Measurements from ENCODE around the gene FLT4.
A peak's percentile ranks its signal among the peaks of the same experiment; 100 is the strongest.

FLT4 gene

GRCh38 chr5:180609817-180610550 is 39.4 kb downstream of the FLT4 start:
- H3K27ac Mint-ChIP-seq: no peak overlapping the region
- H3K4me1 Mint-ChIP-seq (ENCODE audit: low read depth in 2 of 2): peaks cover 4 to 13% of the 10 kb centered on the region in 2 donors
- ATAC-seq (replicated peaks): no peak
- no peak overlapping the region for H3K4me3 Mint-ChIP-seq
- no peak for DNase-seq
- peaks cover 0 to 6% of the 10 kb centered on the region in 2 donors for H3K27me3 Mint-ChIP-seq
- H3K36me3 Mint-ChIP-seq (ENCODE audit: insufficient read depth): peaks cover 13% of the 10 kb centered on the region
- H3K9me3 Mint-ChIP-seq: no peaks in the 10 kb centered on the region

DNA sequence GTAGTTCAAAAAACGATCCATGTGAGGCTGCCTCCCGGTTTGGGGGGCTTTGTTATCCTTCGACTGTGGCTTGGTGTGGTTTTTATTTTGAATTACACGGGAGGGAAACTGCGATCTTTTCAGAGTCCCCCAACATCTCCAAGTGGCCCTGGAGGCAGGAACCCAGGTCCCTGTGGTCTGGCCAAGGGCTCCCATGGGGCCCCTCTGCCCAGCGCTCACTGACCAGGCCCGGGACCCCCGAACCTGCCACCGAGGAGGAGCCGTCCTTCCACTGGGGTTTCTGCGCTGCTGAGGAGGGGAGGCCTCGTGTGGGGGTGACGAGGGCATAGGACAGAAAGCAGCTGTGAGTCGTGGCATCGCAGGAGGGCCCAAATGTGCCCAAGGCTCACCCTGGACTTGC is 40.0 kb downstream of the FLT4 start:
- Mint-ChIP-seq H3K4me1 (ENCODE audit: low read depth in 2 of 2) (peaks cover 4 to 13% of the 10 kb centered on the region in 2 donors), H3K9me3 (no peaks in the 10 kb centered on the region), H3K4me3 (no peak overlapping the region), H3K36me3 (ENCODE audit: insufficient read depth) (peaks cover 13% of the 10 kb centered on the region), H3K27ac (no peak overlapping the region), H3K27me3 (peaks cover 0 to 6% of the 10 kb centered on the region in 2 donors)
- ATAC-seq (replicated peaks): no peak
- no peak for DNase-seq

DNA sequence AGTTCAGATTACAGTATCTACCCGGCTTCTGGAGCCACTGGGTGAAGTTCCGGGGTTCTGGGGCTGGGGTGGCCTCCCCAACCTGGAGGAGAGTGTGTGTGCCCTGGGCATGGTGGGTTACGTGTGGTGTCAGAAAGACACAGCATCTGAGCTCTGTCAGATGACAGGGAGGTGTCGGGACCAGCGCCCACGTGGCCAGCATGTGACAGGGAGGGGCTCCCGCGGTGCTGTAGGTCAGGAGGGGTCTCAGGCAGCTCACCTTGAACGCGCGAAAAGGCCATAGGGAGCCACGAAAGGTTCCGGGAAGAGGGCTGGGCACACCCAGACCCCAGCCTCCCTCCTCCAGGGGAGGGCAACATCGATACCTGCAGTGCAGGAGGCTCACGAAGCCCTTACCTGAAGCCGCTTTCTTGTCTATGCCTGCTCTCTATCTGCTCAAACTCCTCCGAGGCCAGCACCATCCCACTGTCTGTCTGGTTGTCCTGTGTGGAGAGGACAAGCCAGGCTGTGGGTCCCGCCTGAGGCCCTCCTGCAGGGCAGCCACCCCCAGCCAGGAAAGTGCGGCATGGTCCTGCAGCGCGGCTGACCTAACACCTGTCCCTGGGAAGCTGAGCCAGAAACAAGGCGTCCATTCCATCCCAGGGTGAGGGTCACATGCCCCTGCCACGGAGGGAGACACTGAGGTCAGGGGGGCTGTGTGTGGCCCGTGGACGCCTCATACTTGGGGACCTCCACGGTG is 40.7 kb downstream of the FLT4 start:
- Mint-ChIP-seq H3K27ac (no peak overlapping the region), H3K36me3 (ENCODE audit: insufficient read depth) (peaks cover 13% of the 10 kb centered on the region), H3K4me1 (ENCODE audit: low read depth in 2 of 2) (peaks cover 4 to 13% of the 10 kb centered on the region in 2 donors), H3K27me3 (peaks cover 0 to 6% of the 10 kb centered on the region in 2 donors), H3K4me3 (no peak overlapping the region), H3K9me3 (no peaks in the 10 kb centered on the region)
- ATAC-seq (replicated peaks) (no peak), DNase-seq (no peak)

- no peaks in the 10 kb centered on the region for H3K9me3 Mint-ChIP-seq
- DNase-seq: no peak
- H3K27me3 Mint-ChIP-seq: peaks cover 0 to 5% of the 10 kb centered on the region in 2 donors
These were observed 41.4 kb downstream of the FLT4 start for GRCh38 chr5:180607861-180608571.

DNA sequence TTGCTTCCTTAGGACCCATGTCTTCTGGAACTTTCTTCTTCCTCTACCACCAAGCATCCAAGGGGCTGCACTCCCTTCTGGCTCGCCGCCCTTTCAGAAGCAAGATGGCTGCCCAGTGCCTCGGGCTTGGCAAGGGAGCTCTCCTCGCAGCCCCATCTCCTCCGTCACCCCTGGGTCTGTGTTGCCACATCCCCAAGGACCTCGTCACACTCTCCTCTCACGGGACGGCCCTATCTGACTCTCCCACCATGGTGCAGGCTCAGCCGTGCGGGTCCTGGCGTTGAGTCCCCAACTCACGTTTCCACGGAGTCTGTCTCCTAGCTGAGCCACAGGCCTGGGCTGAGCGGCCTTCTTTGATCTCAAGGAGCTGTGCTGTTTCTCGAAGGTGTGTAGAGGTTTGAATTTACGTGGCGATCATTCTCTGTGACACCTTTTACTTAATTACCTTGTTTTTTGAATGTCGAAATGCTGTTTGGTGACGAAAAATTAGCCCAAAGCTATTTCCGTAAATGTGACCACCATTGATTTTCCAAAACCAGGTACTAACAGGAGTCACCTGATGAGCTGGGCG is 43.1 kb downstream of the FLT4 start:
- ATAC-seq (replicated peaks): no peak
- no peak overlapping the region for H3K27ac Mint-ChIP-seq
- no peaks in the 10 kb centered on the region for H3K27me3 Mint-ChIP-seq
- H3K4me3 Mint-ChIP-seq: no peak overlapping the region
- H3K9me3 Mint-ChIP-seq: no peaks in the 10 kb centered on the region
- peaks cover 4 to 13% of the 10 kb centered on the region in 2 donors for H3K4me1 Mint-ChIP-seq (ENCODE audit: low read depth in 2 of 2)
- DNase-seq: no peak
- peaks cover 3% of the 10 kb centered on the region for H3K36me3 Mint-ChIP-seq (ENCODE audit: insufficient read depth)

More at GRCh38 chr5:180607861-180608571, 41.4 kb downstream of the FLT4 start:
- ATAC-seq (replicated peaks): no peak
- Mint-ChIP-seq H3K36me3 (ENCODE audit: insufficient read depth) (peaks cover 13% of the 10 kb centered on the region), H3K27ac (no peak overlapping the region), H3K4me3 (no peak overlapping the region), H3K4me1 (ENCODE audit: low read depth in 2 of 2) (peaks cover 4 to 13% of the 10 kb centered on the region in 2 donors)

- peak; percentile 50 to 57 (median 56) for DNase-seq
These were observed 43.7 kb downstream of the FLT4 start for GRCh38 chr5:180605554-180606214.

DNA sequence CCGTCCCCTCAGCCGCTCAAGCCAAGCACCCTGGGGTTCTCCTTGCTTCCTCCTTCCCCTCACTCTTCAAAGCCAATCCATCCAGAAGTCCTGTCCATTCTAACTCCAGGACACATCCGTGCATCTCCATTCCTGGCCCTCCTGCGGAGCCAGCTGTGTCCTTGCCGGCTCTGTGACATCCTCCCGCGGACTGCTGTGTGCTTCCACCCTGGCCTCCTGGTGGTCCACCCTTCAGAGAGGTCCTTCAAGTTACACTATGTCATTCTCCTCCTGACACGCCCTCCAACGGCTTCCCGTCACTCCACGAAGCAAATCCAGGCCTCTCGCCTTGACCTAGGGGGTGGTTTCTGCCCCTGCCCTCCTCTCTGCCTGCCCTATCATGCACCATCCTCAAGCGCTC is 45.1 kb downstream of the FLT4 start:
- no peaks in the 10 kb centered on the region for H3K36me3 Mint-ChIP-seq (ENCODE audit: insufficient read depth)
- H3K9me3 Mint-ChIP-seq: no peaks in the 10 kb centered on the region
- no peak overlapping the region for H3K4me3 Mint-ChIP-seq
- H3K27me3 Mint-ChIP-seq: peaks cover under 1 to 10% of the 10 kb centered on the region in 2 donors
- peaks cover 4 to 13% of the 10 kb centered on the region in 2 donors for H3K4me1 Mint-ChIP-seq (ENCODE audit: low read depth in 2 of 2)
- ATAC-seq (replicated peaks) (no peak), DNase-seq (no peak)
- no peak overlapping the region for H3K27ac Mint-ChIP-seq

More at GRCh38 chr5:180605554-180606214, 43.7 kb downstream of the FLT4 start:
- Mint-ChIP-seq H3K9me3 (no peaks in the 10 kb centered on the region), H3K4me1 (ENCODE audit: low read depth in 2 of 2) (peaks cover 4 to 13% of the 10 kb centered on the region in 2 donors), H3K27ac (no peak overlapping the region), H3K27me3 (no peaks in the 10 kb centered on the region), H3K4me3 (no peak overlapping the region), H3K36me3 (ENCODE audit: insufficient read depth) (no peaks in the 10 kb centered on the region)
- peak; percentile 80 for ATAC-seq (replicated peaks)

DNA sequence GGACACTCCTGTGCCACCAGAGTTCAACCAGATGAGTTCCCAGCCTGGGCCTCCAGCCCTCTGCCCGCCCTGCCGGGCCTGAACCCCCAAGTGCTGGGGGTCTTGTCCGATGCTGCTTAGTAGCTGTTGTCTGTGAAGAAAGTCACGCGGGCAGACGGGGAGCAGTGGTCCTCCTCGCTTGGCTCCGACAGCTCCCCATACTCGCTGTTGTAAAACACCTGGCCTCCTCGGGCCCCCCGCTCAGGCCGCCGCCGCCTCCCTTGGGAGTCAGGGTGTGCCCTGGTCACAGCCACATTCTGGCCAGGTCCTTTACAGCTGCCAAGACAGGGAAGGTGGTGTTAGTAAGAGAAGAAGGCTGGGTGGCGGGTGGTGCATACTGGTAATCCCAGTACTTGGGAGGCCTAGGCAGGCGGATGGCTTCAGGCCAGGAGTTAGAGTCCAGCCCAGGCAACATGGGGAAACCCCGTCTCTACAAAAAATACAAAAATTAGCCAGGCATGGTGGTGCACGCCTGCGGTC is 46.3 kb downstream of the FLT4 start:
- Mint-ChIP-seq H3K27ac (no peak overlapping the region), H3K36me3 (ENCODE audit: insufficient read depth) (no peaks in the 10 kb centered on the region), H3K27me3 (peaks cover 7 to 19% of the 10 kb centered on the region in 2 donors), H3K9me3 (no peaks in the 10 kb centered on the region), H3K4me1 (ENCODE audit: low read depth in 2 of 2) (peaks cover 4 to 11% of the 10 kb centered on the region in 2 donors), H3K4me3 (no peak overlapping the region)
- ATAC-seq (replicated peaks): no peak
- DNase-seq: no peak

DNA sequence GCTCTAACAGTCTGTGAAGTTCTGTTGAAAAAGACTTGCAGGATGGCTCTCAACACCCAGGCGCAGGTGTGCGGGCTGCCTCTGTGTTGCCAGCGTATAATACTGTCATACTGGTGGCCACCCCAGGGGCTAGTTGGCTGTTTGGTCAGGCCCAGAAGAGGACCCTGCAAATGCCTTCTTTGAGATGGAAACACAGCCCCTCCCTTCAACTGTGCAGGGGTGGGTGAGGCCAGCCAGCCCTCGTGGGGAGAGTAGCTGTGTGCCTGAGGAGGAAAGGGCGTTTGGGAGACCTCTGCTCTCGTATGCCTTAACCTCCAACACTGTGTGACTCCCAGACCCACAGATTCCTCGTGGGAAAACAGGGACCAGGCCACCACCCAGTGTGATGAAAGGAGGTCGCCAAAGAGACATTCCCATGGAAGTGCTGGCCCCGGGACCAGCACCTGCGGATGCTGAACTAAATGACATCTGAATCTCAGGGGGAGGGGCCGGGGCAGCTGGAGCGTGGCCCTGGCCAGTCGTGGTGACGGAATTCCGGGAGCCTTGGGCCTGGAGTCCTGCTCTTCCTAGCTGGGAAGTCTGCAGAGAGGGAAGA is 46.8 kb downstream of the FLT4 start:
- Mint-ChIP-seq H3K36me3 (ENCODE audit: insufficient read depth) (no peaks in the 10 kb centered on the region), H3K4me1 (ENCODE audit: low read depth in 2 of 2) (peaks cover 4 to 7% of the 10 kb centered on the region in 2 donors), H3K4me3 (no peak overlapping the region), H3K9me3 (no peaks in the 10 kb centered on the region), H3K27ac (no peak overlapping the region), H3K27me3 (peaks cover 7 to 19% of the 10 kb centered on the region in 2 donors)
- DNase-seq (no peak), ATAC-seq (replicated peaks) (no peak)

DNA sequence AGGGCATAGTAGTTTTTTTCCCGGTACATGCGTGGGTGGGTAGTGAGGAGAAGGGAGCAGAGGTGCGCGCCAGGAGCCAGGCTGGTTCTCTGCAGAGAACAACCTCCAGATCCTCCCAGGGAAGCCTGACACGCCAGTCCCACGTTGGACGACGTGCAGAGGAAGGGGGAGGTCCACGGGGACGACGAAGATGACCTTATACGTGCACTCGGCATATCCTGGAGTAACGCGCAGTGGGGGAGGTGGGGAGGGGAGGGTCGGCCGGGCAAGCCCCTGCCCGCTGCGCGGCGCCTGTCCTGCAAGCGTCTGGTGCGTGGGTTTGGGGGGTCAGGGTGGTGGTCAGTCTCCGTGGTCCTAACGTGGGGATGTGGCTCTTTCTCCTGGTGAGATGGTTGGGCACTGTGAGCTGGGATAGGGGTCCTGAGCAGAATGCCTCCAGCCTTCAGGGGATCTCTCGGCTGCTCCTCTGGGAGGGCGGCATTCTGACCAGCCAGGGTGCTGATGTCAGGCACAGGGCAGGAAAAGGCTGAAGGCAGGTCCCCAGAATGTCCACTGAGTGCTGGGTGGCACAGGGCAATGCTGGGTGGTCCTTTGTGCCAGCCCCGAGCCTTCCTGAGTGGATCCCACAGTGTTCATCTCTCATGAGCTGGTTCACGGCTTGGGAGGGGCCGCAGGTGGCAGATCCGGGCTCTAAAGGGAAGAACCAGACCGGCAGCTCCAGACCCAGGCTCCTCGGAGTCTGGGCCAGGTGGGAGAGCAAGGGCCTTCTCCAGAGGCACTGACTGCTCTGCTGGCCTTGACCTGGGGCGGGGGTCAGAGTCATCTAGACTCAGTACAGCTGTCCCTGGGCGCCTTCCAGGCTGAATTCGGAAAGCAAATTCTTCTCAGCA is 47.6 kb downstream of the FLT4 start:
- no peaks in the 10 kb centered on the region for H3K9me3 Mint-ChIP-seq
- DNase-seq: no peak
- H3K4me3 Mint-ChIP-seq: no peak overlapping the region
- peak overlapping the region in 1 of 2 donors; percentile 47 for H3K27ac Mint-ChIP-seq
- peaks cover 4 to 7% of the 10 kb centered on the region in 2 donors for H3K4me1 Mint-ChIP-seq (ENCODE audit: low read depth in 2 of 2)
- H3K27me3 Mint-ChIP-seq: peaks cover 7 to 19% of the 10 kb centered on the region in 2 donors
- ATAC-seq (replicated peaks): no peak
- no peaks in the 10 kb centered on the region for H3K36me3 Mint-ChIP-seq (ENCODE audit: insufficient read depth)

DNA sequence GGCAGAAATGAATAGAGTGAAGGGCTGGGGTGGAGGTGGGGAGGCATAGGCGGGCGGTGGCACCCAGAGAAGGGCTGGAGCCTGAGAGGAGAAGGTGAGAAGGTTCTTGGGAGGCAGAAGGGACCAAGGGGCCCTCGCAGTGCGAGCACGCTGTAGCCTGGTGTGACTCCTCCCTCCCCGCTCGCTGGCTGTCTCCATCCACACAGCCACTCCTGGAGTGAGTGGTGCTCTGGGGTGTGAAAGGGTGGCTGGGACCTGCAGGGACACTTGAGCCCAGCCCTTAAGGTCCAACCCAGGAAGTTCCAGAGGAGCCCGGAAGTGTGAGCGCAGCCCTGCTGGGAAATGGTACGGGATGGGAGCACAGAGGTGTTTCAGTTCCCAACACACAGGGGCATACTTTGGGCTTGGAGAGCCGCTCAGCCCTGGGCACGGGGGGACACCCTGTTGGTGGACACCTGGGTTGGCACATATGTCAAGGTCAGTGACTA is 48.8 kb downstream of the FLT4 start:
- peaks cover 0 to 1% of the 10 kb centered on the region in 2 donors for H3K4me1 Mint-ChIP-seq (ENCODE audit: low read depth in 2 of 2)
- H3K27ac Mint-ChIP-seq: no peak overlapping the region
- ATAC-seq (replicated peaks) (no peak), DNase-seq (no peak)
- H3K9me3 Mint-ChIP-seq: no peaks in the 10 kb centered on the region
- no peak overlapping the region for H3K4me3 Mint-ChIP-seq
- peaks cover 7 to 19% of the 10 kb centered on the region in 2 donors for H3K27me3 Mint-ChIP-seq
- H3K36me3 Mint-ChIP-seq (ENCODE audit: insufficient read depth): no peaks in the 10 kb centered on the region
